ENCODE data around the gene PODXL.

DNA sequence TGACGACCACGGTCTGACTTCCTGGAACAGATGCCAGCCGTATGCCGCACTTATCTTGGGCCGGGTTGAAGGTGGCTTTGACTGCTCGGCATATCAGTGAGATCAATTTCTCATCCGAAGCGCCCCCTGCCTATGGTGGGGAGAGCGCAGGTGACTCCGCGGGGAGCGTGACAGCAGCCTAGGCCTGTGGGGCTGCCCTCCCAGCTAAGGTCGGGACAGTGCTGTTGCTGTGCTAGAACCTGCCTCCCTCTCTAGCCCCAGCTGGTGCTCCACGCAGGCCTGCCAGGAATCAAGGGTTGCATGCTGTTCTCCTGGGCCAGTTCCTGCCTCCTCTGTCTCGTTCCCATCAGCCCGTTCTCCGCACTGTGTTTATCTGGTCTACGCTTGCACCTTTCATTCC, 49.8 kb downstream of the PODXL start:
- TF ChIP-seq, protein P1, sequence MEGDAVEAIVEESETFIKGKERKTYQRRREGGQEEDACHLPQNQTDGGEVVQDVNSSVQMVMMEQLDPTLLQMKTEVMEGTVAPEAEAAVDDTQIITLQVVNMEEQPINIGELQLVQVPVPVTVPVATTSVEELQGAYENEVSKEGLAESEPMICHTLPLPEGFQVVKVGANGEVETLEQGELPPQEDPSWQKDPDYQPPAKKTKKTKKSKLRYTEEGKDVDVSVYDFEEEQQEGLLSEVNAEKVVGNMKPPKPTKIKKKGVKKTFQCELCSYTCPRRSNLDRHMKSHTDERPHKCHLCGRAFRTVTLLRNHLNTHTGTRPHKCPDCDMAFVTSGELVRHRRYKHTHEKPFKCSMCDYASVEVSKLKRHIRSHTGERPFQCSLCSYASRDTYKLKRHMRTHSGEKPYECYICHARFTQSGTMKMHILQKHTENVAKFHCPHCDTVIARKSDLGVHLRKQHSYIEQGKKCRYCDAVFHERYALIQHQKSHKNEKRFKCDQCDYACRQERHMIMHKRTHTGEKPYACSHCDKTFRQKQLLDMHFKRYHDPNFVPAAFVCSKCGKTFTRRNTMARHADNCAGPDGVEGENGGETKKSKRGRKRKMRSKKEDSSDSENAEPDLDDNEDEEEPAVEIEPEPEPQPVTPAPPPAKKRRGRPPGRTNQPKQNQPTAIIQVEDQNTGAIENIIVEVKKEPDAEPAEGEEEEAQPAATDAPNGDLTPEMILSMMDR (IDR thresholded peaks at IDR 0.05) = no peak
- no peak for TF ChIP-seq EZH2phosphoT487 (IDR thresholded peaks at IDR 0.05)
- no peak for TF ChIP-seq EZH2 (IDR thresholded peaks at IDR 0.05)

Data from neural progenitor cell (in vitro differentiated cells).